ENCODE data around the gene KAZN. TPM values are rescaled to one million over a fixed set of nuclear protein-coding genes. Genes with fewer than 3 reads are reported as not detected.
A peak's percentile ranks its signal among the peaks of the same experiment; 100 is the strongest.

KAZN gene
- total RNA-seq, 8 experiments from 2014 or later: 16.9 to 31.4 (median 21.4) TPM

- in situ Hi-C loops (cut with MboI; ENCODE audit: low pct_unique_long_range_greater_than_20kb in 2 of 9, low sequenced_read_pairs in 9 of 9, unreplicated experiment in 9 of 9): loop anchor here in 5 of 9 experiments (10.0 to 25.0 kb wide), 5 partner anchors 91 to 1064 kb away; no protein-coding TSS in a partner anchor
- 65 to 100% (median 74%) methylated on average over 2 to 3 of the region's 4 CpGs; no CpG with 5 or more reads in 5 of the 10 experiments for WGBS, 10 experiments
- Histone ChIP-seq H3K4me3 (no peak overlapping the region), H3K4me1 (replicated peaks in 1 of 2) (peaks cover 0 to 14% of the 10 kb centered on the region in 2 donors), H3K27ac (no peak overlapping the region)
- no peak for ATAC-seq (replicated peaks in 6 of 8)
Measured at GRCh38 chr1:15026117-15026489, 427.6 kb downstream of the KAZN start.

GRCh38 chr1:15027515-15027986 is 429.1 kb downstream of the KAZN start:
- Histone ChIP-seq H3K4me3 (no peak overlapping the region), H3K4me1 (replicated peaks in 1 of 2) (peaks cover 0 to 12% of the 10 kb centered on the region in 2 donors), H3K27ac (no peak overlapping the region)
- in situ Hi-C loops (cut with MboI; ENCODE audit: low pct_unique_long_range_greater_than_20kb in 2 of 9, low sequenced_read_pairs in 9 of 9, unreplicated experiment in 9 of 9): loop anchor here in 5 of 9 experiments (10.0 to 25.0 kb wide), 5 partner anchors 93 to 1065 kb away; no protein-coding TSS in a partner anchor
- 13 to 100% (median 70%) methylated on average over 1 to 10 of the region's 12 CpGs; no CpG with 5 or more reads in 3 of the 10 experiments for WGBS, 10 experiments
- peak; percentile 36 to 79 (median 55) for ATAC-seq (replicated peaks in 6 of 8)

- Histone ChIP-seq H3K4me1 (replicated peaks in 1 of 2) (peaks cover 0 to 12% of the 10 kb centered on the region in 2 donors), H3K27ac (no peak overlapping the region), H3K4me3 (no peak overlapping the region)
- in situ Hi-C loops (cut with MboI; ENCODE audit: low pct_unique_long_range_greater_than_20kb in 2 of 9, low sequenced_read_pairs in 9 of 9, unreplicated experiment in 9 of 9): loop anchor here in 5 of 9 experiments (10.0 to 25.0 kb wide), 5 partner anchors 93 to 1066 kb away; no protein-coding TSS in a partner anchor
- ATAC-seq (replicated peaks in 6 of 8): peak; percentile 39 to 95 (median 90)
- whole genome bisulfite sequencing, 10 experiments: 2 to 83% (median 39%) methylated on average over 1 to 6 of the region's 6 CpGs; no CpG with 5 or more reads in 4 of the 10 experiments
Measured at GRCh38 chr1:15028102-15028501, 429.6 kb downstream of the KAZN start.

- Histone ChIP-seq H3K27ac (no peak overlapping the region), H3K4me3 (no peak overlapping the region), H3K4me1 (replicated peaks in 1 of 2) (peaks cover 0 to 13% of the 10 kb centered on the region in 2 donors)
- ATAC-seq (replicated peaks in 6 of 8): no peak
- 82 to 100% (median 98%) methylated on average over 1 to 7 of the region's 7 CpGs; no CpG with 5 or more reads in 1 of the 10 experiments for WGBS, 10 experiments
- in situ Hi-C loops (cut with MboI; ENCODE audit: low pct_unique_long_range_greater_than_20kb in 2 of 9, low sequenced_read_pairs in 9 of 9, unreplicated experiment in 9 of 9): loop anchor here in 5 of 9 experiments (10.0 to 25.0 kb wide), 5 partner anchors 94 to 1066 kb away; no protein-coding TSS in a partner anchor
Measured at GRCh38 chr1:15028616-15029015, 430.1 kb downstream of the KAZN start.

GRCh38 chr1:15029036-15029435 is 430.6 kb downstream of the KAZN start:
- in situ Hi-C loops (cut with MboI; ENCODE audit: low pct_unique_long_range_greater_than_20kb in 2 of 9, low sequenced_read_pairs in 9 of 9, unreplicated experiment in 9 of 9): loop anchor here in 5 of 9 experiments (10.0 to 25.0 kb wide), 5 partner anchors 94 to 1067 kb away; no protein-coding TSS in a partner anchor
- ATAC-seq (replicated peaks in 6 of 8): no peak
- 80 to 100% (median 100%) methylated on average over 1 to 5 of the region's 6 CpGs; no CpG with 5 or more reads in 1 of the 10 experiments for WGBS, 10 experiments
- Histone ChIP-seq H3K27ac (no peak overlapping the region), H3K4me3 (no peak overlapping the region), H3K4me1 (replicated peaks in 1 of 2) (peaks cover 0 to 15% of the 10 kb centered on the region in 2 donors)

- in situ Hi-C loops (cut with MboI; ENCODE audit: low pct_unique_long_range_greater_than_20kb in 2 of 9, low sequenced_read_pairs in 9 of 9, unreplicated experiment in 9 of 9): loop anchor here in 5 of 9 experiments (10.0 to 25.0 kb wide), 5 partner anchors 95 to 1067 kb away; no protein-coding TSS in a partner anchor
- Histone ChIP-seq H3K27ac (no peak overlapping the region), H3K4me1 (replicated peaks in 1 of 2) (peaks cover 0 to 15% of the 10 kb centered on the region in 2 donors), H3K4me3 (no peak overlapping the region)
- WGBS, 10 experiments: 60 to 90% (median 81%) methylated on average over 1 to 5 of the region's 8 CpGs; no CpG with 5 or more reads in 3 of the 10 experiments
- ATAC-seq (replicated peaks in 6 of 8): peak in 2 of 8 experiments; percentile 2 to 46
Measured at GRCh38 chr1:15029786-15030185, 431.3 kb downstream of the KAZN start.

- no peak for ATAC-seq (replicated peaks in 6 of 8)
- in situ Hi-C loops (cut with MboI; ENCODE audit: low pct_unique_long_range_greater_than_20kb in 2 of 9, low sequenced_read_pairs in 9 of 9, unreplicated experiment in 9 of 9): loop anchor here in 5 of 9 experiments (25.0 kb wide), 4 partner anchors 194 to 1069 kb away; no protein-coding TSS in a partner anchor
- Histone ChIP-seq H3K4me3 (no peak overlapping the region), H3K4me1 (replicated peaks in 1 of 2) (peaks cover 0 to 15% of the 10 kb centered on the region in 2 donors), H3K27ac (no peak overlapping the region)
- 85 to 100% (median 95%) methylated on average over 3 to 7 of the region's 8 CpGs; no CpG with 5 or more reads in 2 of the 10 experiments for WGBS, 10 experiments
Measured at GRCh38 chr1:15031251-15031933, 432.9 kb downstream of the KAZN start.

GRCh38 chr1:15033264-15033663 is 434.8 kb downstream of the KAZN start:
- H3K27ac ChIP-seq: no peak overlapping the region
- in situ Hi-C loops (cut with MboI; ENCODE audit: low pct_unique_long_range_greater_than_20kb in 2 of 9, low sequenced_read_pairs in 9 of 9, unreplicated experiment in 9 of 9): loop anchor here in 5 of 9 experiments (25.0 kb wide), 4 partner anchors 196 to 1071 kb away; no protein-coding TSS in a partner anchor
- WGBS, 10 experiments: 0 to 100% (median 82%) methylated on average over 1 to 4 of the region's 4 CpGs; no CpG with 5 or more reads in 2 of the 10 experiments
- peaks cover 0 to 3% of the 10 kb centered on the region in 2 donors for H3K4me1 ChIP-seq (replicated peaks in 1 of 2)
- peak in 4 of 8 experiments; percentile 9 to 51 (median 34) for ATAC-seq (replicated peaks in 6 of 8)
- no peak overlapping the region for H3K4me3 ChIP-seq

- WGBS, 10 experiments: 88 to 100% (median 92%) methylated on average over 1 to 8 of the region's 16 CpGs; no CpG with 5 or more reads in 7 of the 10 experiments
- Histone ChIP-seq H3K4me3 (no peak overlapping the region), H3K4me1 (replicated peaks in 1 of 2) (peaks cover 0 to 2% of the 10 kb centered on the region in 2 donors), H3K27ac (no peak overlapping the region)
- ATAC-seq (replicated peaks in 6 of 8): no peak
- in situ Hi-C loops (cut with MboI; ENCODE audit: low pct_unique_long_range_greater_than_20kb in 2 of 9, low sequenced_read_pairs in 9 of 9, unreplicated experiment in 9 of 9): loop anchor here in 5 of 9 experiments (25.0 kb wide), 4 partner anchors 197 to 1072 kb away; no protein-coding TSS in a partner anchor
Measured at GRCh38 chr1:15034656-15035055, 436.2 kb downstream of the KAZN start.

- Histone ChIP-seq H3K4me3 (no peak overlapping the region), H3K4me1 (replicated peaks in 1 of 2) (peaks cover 0 to 2% of the 10 kb centered on the region in 2 donors), H3K27ac (no peak overlapping the region)
- in situ Hi-C loops (cut with MboI; ENCODE audit: low pct_unique_long_range_greater_than_20kb in 2 of 9, low sequenced_read_pairs in 9 of 9, unreplicated experiment in 9 of 9): loop anchor here in 5 of 9 experiments (25.0 kb wide), 4 partner anchors 198 to 1073 kb away; no protein-coding TSS in a partner anchor
- 88 to 100% (median 97%) methylated on average over 1 to 3 of the region's 3 CpGs; no CpG with 5 or more reads in 4 of the 10 experiments for WGBS, 10 experiments
- no peak for ATAC-seq (replicated peaks in 6 of 8)
Measured at GRCh38 chr1:15035236-15035635, 436.8 kb downstream of the KAZN start.

- Histone ChIP-seq H3K27ac (no peak overlapping the region), H3K4me1 (replicated peaks in 1 of 2) (peaks cover 0 to 2% of the 10 kb centered on the region in 2 donors), H3K4me3 (no peak overlapping the region)
- peak in 1 of 8 experiments; percentile 14 for ATAC-seq (replicated peaks in 6 of 8)
- in situ Hi-C loops (cut with MboI; ENCODE audit: low pct_unique_long_range_greater_than_20kb in 2 of 9, low sequenced_read_pairs in 9 of 9, unreplicated experiment in 9 of 9): loop anchor here in 5 of 9 experiments (25.0 kb wide), 4 partner anchors 199 to 1074 kb away; no protein-coding TSS in a partner anchor
- 80% methylated on average over 1 of the region's 10 CpGs; no CpG with 5 or more reads in 9 of the 10 experiments for WGBS, 10 experiments
Measured at GRCh38 chr1:15036101-15036500, 437.6 kb downstream of the KAZN start.

- in situ Hi-C loops (cut with MboI; ENCODE audit: low pct_unique_long_range_greater_than_20kb in 2 of 9, low sequenced_read_pairs in 9 of 9, unreplicated experiment in 9 of 9): loop anchor here in 5 of 9 experiments (25.0 kb wide), 4 partner anchors 201 to 1076 kb away; no protein-coding TSS in a partner anchor
- no peak overlapping the region for H3K4me3 ChIP-seq
- peak in 3 of 8 experiments; percentile 48 to 58 (median 57) for ATAC-seq (replicated peaks in 6 of 8)
- H3K27ac ChIP-seq: no peak overlapping the region
- 74 to 100% (median 93%) methylated on average over 1 to 7 of the region's 7 CpGs; no CpG with 5 or more reads in 3 of the 10 experiments for WGBS, 10 experiments
- H3K4me1 ChIP-seq (replicated peaks in 1 of 2): peaks cover 0 to 14% of the 10 kb centered on the region in 2 donors
Measured at GRCh38 chr1:15038232-15039016, 439.9 kb downstream of the KAZN start.
